CD4-positive, alpha-beta T cell treated with Interleukin-4 for 1 hour (primary cell): ENCODE measurements around the gene DRC1.
"Not testable (repeated sequence)": the region's sequence is repeated elsewhere in the genome, so short reads cannot be mapped to it uniquely, and the experiment has no call there.

Experiments
- DNase-seq, 2 donors: peaks; one replicate each; pipeline ENCODE4 v3.0.0-alpha.2; 2020 to 2022

The DRC1 gene

GRCh38 chr2:26401739-26402541, at the start of gene DRC1:
DRC1 (plus strand) TSS chr2:26401920; CDS start chr2:26401990, 70 bp downstream.
- DNase-seq: peak in 1 of 2 donors; percentile 25

- DNase-seq: no peak
Measured at GRCh38 chr2:26352892-26353291, 48.8 kb upstream of the DRC1 start.

- DNase-seq: not testable (repeated sequence)
Measured at GRCh38 chr2:26354469-26354868, 47.3 kb upstream of the DRC1 start.

- no peak for DNase-seq
Measured at GRCh38 chr2:26355038-26355995, 46.4 kb upstream of the DRC1 start.

GRCh38 chr2:26356111-26356510, 45.6 kb upstream of the DRC1 start:
- DNase-seq: no peak

GRCh38 chr2:26356771-26357170, 44.9 kb upstream of the DRC1 start:
- no peak for DNase-seq

GRCh38 chr2:26359886-26360473, 41.7 kb upstream of the DRC1 start:
- no peak for DNase-seq

GRCh38 chr2:26363323-26363722, 38.4 kb upstream of the DRC1 start:
- DNase-seq: no peak

- DNase-seq: no peak
Measured at GRCh38 chr2:26363958-26364357, 37.8 kb upstream of the DRC1 start.

GRCh38 chr2:26364669-26365068, 37.1 kb upstream of the DRC1 start:
- DNase-seq: no peak

GRCh38 chr2:26366957-26367356, 34.8 kb upstream of the DRC1 start:
- DNase-seq: no peak

GRCh38 chr2:26369664-26370063, 32.1 kb upstream of the DRC1 start:
- not testable (repeated sequence) for DNase-seq

GRCh38 chr2:26370909-26371308, 30.8 kb upstream of the DRC1 start:
- DNase-seq: not testable (repeated sequence)

GRCh38 chr2:26376799-26377198, 24.9 kb upstream of the DRC1 start:
- DNase-seq: no peak

GRCh38 chr2:26380281-26380680, 21.4 kb upstream of the DRC1 start:
- DNase-seq: no peak

- no peak for DNase-seq
Measured at GRCh38 chr2:26382564-26382963, 19.2 kb upstream of the DRC1 start.

- no peak for DNase-seq
Measured at GRCh38 chr2:26384183-26384582, 17.5 kb upstream of the DRC1 start.

GRCh38 chr2:26384597-26384996, 17.1 kb upstream of the DRC1 start:
- DNase-seq: no peak

GRCh38 chr2:26387189-26387588, 14.5 kb upstream of the DRC1 start:
- DNase-seq: no peak

GRCh38 chr2:26394694-26395093, 7.0 kb upstream of the DRC1 start:
- DNase-seq: no peak

- no peak for DNase-seq
Measured at GRCh38 chr2:26395394-26395793, 6.3 kb upstream of the DRC1 start.

GRCh38 chr2:26396734-26397298, 4.9 kb upstream of the DRC1 start:
- DNase-seq: no peak

GRCh38 chr2:26399771-26400376, 1.8 kb upstream of the DRC1 start:
- DNase-seq: no peak
